ENCODE measurements around the gene ONECUT3.

Gene ONECUT3

DNA sequence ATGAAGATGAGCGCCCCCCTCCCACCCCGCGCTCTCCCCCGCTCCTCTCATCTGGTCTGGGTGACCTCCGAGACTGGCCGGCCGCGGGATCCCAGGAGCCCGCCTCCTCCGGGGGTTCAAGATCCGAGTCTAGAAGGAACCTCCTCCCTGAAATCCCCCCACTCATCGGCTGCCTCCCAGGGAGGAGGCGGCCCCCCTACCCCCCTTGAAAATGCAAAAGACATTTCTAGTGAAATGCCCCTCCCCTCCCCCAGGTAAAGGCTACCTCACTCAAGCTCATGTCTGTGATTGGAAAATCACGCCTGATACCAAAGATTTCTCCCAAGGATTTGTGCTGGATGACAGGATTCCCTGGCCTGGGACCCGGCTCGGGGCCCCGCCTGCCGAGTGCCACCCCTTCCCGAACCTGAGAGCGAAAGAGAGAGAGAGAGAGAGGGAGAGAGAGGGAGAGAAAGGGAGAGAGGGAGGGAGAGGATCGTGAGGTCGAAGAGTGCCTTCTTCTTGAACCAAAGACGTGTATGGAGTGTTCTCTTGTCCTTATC lies 23.4 kb downstream of the ONECUT3 start:
- no peak for DNase-seq (ENCODE audit: low spot score)
- in situ Hi-C loops (cut with MboI; ENCODE audit: low pct_unique_long_range_greater_than_20kb, low sequenced_read_pairs, unreplicated experiment), result loop anchor here (10.0 kb wide), 1 partner anchor 232 kb away; no protein-coding TSS in a partner anchor
- TF ChIP-seq CTCF (IDR thresholded peaks at IDR 0.05; ENCODE audit: extremely low read depth, insufficient read depth, missing control alignments), result no peak

DNA sequence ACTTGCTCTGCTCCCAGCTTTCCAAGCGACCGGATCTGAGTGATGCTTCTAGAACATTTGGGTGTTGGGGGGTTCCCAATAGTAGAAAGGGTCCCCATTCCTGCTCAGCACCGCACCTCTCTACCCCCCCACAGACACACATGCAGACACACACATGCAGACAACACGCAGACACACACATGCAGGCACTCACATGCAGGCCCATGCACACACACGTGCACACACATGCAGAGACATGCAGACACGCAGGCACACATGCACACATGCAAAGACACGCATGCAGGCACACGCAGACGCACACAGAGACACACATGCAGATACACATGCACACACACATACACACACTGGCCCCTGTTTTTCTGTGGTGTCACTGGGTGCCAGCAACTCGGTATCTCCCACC lies 23.8 kb downstream of the ONECUT3 start:
- TF ChIP-seq CTCF (IDR thresholded peaks at IDR 0.05; ENCODE audit: extremely low read depth, insufficient read depth, missing control alignments), result no peak
- in situ Hi-C loops (cut with MboI; ENCODE audit: low pct_unique_long_range_greater_than_20kb, low sequenced_read_pairs, unreplicated experiment), result loop anchor here (10.0 kb wide), 1 partner anchor 232 kb away; no protein-coding TSS in a partner anchor

GRCh38 chr19:1779574-1779973 lies 26.3 kb downstream of the ONECUT3 start:
- DNase-seq (ENCODE audit: low spot score), result no peak
- no peak for TF ChIP-seq CTCF (IDR thresholded peaks at IDR 0.05; ENCODE audit: extremely low read depth, insufficient read depth, missing control alignments)
- in situ Hi-C loops (cut with MboI; ENCODE audit: low pct_unique_long_range_greater_than_20kb, low sequenced_read_pairs, unreplicated experiment), result loop anchor here (10.0 kb wide), 1 partner anchor 235 kb away; no protein-coding TSS in a partner anchor

More for the DNA sequence above, 23.8 kb downstream of the ONECUT3 start:
- no peak for DNase-seq (ENCODE audit: low spot score)

- no peak for TF ChIP-seq CTCF (IDR thresholded peaks at IDR 0.05; ENCODE audit: extremely low read depth, insufficient read depth, missing control alignments)
- in situ Hi-C loops (cut with MboI; ENCODE audit: low pct_unique_long_range_greater_than_20kb, low sequenced_read_pairs, unreplicated experiment), result no loop called here
- DNase-seq (ENCODE audit: low spot score), result peak; percentile 32
These were observed 27.1 kb downstream of the ONECUT3 start for GRCh38 chr19:1780272-1780958.

- in situ Hi-C loops (cut with MboI; ENCODE audit: low pct_unique_long_range_greater_than_20kb, low sequenced_read_pairs, unreplicated experiment), result no loop called here
- TF ChIP-seq CTCF (IDR thresholded peaks at IDR 0.05; ENCODE audit: extremely low read depth, insufficient read depth, missing control alignments), result no peak
- no peak for DNase-seq (ENCODE audit: low spot score)
These were observed 29.2 kb downstream of the ONECUT3 start for GRCh38 chr19:1782521-1782920.

DNA sequence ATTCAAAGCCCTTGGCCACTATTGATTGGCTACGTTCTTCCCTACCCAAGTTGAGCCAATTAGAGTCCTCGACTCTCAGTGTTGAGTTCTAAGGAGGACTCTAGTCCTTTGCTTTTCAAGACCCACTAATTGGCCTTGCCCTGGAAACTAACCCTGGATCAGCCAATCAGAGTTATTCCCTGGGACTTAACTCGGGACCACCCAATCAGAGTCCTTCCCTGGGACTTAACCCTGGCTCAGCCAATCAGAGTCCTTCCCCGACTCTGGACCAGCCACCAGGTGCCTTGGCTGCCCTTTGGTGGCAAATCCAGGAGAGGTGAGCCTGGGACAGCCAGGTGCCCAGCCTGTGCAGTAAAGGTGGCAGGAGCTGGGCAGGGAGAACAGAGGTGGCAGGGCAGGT lies 30.0 kb downstream of the ONECUT3 start:
- no peak for DNase-seq (ENCODE audit: low spot score)
- in situ Hi-C loops (cut with MboI; ENCODE audit: low pct_unique_long_range_greater_than_20kb, low sequenced_read_pairs, unreplicated experiment), result no loop called here
- TF ChIP-seq CTCF (IDR thresholded peaks at IDR 0.05; ENCODE audit: extremely low read depth, insufficient read depth, missing control alignments), result no peak
